Measurements from ENCODE around the gene MRGPRD.

MRGPRD gene

GRCh38 chr11:68942751-68943271, 38.0 kb downstream of the MRGPRD start:
- H3K9ac ChIP-seq (ENCODE audit: low read length), result no peak overlapping the region
- TF ChIP-seq CTCF (IDR thresholded peaks at IDR 0.05; ENCODE audit: low read depth, low read length) (no peak), EZH2phosphoT487 (IDR thresholded peaks at IDR 0.05; ENCODE audit: low read depth) (no peak)
- H3K27ac ChIP-seq (ENCODE audit: low read length), result no peak overlapping the region
- peaks cover 6% of the 10 kb centered on the region for H3K36me3 ChIP-seq (replicated peaks; ENCODE audit: low read depth, low read length)
- H3K27me3 ChIP-seq (ENCODE audit: low read depth, low read length), result no peaks in the 10 kb centered on the region
- no peaks in the 10 kb centered on the region for H3K9me3 ChIP-seq (ENCODE audit: insufficient read depth, low read length)
- no peaks in the 10 kb centered on the region for H3K4me1 ChIP-seq (ENCODE audit: low read length)
- no peaks in the 10 kb centered on the region for H3K79me2 ChIP-seq (ENCODE audit: low read length)
- H3K4me3 ChIP-seq (ENCODE audit: low read length), result no peak overlapping the region
- H4K20me1 ChIP-seq (ENCODE audit: insufficient read depth, low read length), result no peaks in the 10 kb centered on the region
- no peak overlapping the region for H3K4me2 ChIP-seq (ENCODE audit: low read length)
- H2AFZ ChIP-seq (ENCODE audit: low read depth, low read length), result no peak overlapping the region

- no peaks in the 10 kb centered on the region for H3K79me2 ChIP-seq (ENCODE audit: low read length)
- no peaks in the 10 kb centered on the region for H3K9me3 ChIP-seq (ENCODE audit: insufficient read depth, low read length)
- H3K4me1 ChIP-seq (ENCODE audit: low read length), result no peaks in the 10 kb centered on the region
- TF ChIP-seq EZH2phosphoT487 (IDR thresholded peaks at IDR 0.05; ENCODE audit: low read depth), result no peak
- TF ChIP-seq CTCF (IDR thresholded peaks at IDR 0.05; ENCODE audit: low read depth, low read length), result no peak
- no peak overlapping the region for H2AFZ ChIP-seq (ENCODE audit: low read depth, low read length)
- no peak overlapping the region for H3K4me2 ChIP-seq (ENCODE audit: low read length)
- H3K4me3 ChIP-seq (ENCODE audit: low read length), result no peak overlapping the region
- no peaks in the 10 kb centered on the region for H4K20me1 ChIP-seq (ENCODE audit: insufficient read depth, low read length)
- no peaks in the 10 kb centered on the region for H3K27me3 ChIP-seq (ENCODE audit: low read depth, low read length)
- no peak overlapping the region for H3K27ac ChIP-seq (ENCODE audit: low read length)
- peaks cover 11% of the 10 kb centered on the region for H3K36me3 ChIP-seq (replicated peaks; ENCODE audit: low read depth, low read length)
- no peak overlapping the region for H3K9ac ChIP-seq (ENCODE audit: low read length)
Measured at GRCh38 chr11:68942095-68942620, 38.6 kb downstream of the MRGPRD start.

- TF ChIP-seq CTCF (IDR thresholded peaks at IDR 0.05; ENCODE audit: low read depth, low read length), result no peak
- no peak for TF ChIP-seq EZH2phosphoT487 (IDR thresholded peaks at IDR 0.05; ENCODE audit: low read depth)
- Histone ChIP-seq H3K9me3 (ENCODE audit: insufficient read depth, low read length) (no peaks in the 10 kb centered on the region), H3K9ac (ENCODE audit: low read length) (no peak overlapping the region), H3K27me3 (ENCODE audit: low read depth, low read length) (no peaks in the 10 kb centered on the region), H2AFZ (ENCODE audit: low read depth, low read length) (no peak overlapping the region), H3K27ac (ENCODE audit: low read length) (no peak overlapping the region), H3K36me3 (replicated peaks; ENCODE audit: low read depth, low read length) (peaks cover 17% of the 10 kb centered on the region), H3K4me1 (ENCODE audit: low read length) (no peaks in the 10 kb centered on the region), H3K4me3 (ENCODE audit: low read length) (no peak overlapping the region), H4K20me1 (ENCODE audit: insufficient read depth, low read length) (no peaks in the 10 kb centered on the region), H3K4me2 (ENCODE audit: low read length) (no peak overlapping the region), H3K79me2 (ENCODE audit: low read length) (no peaks in the 10 kb centered on the region)
Measured at GRCh38 chr11:68941324-68942094, 39.3 kb downstream of the MRGPRD start.

GRCh38 chr11:68940651-68941323, 40.0 kb downstream of the MRGPRD start:
- H3K36me3 ChIP-seq (replicated peaks; ENCODE audit: low read depth, low read length), result peaks cover 24% of the 10 kb centered on the region
- H3K9me3 ChIP-seq (ENCODE audit: insufficient read depth, low read length), result no peaks in the 10 kb centered on the region
- no peak overlapping the region for H3K9ac ChIP-seq (ENCODE audit: low read length)
- H3K4me2 ChIP-seq (ENCODE audit: low read length), result no peak overlapping the region
- H3K4me3 ChIP-seq (ENCODE audit: low read length), result no peak overlapping the region
- H3K79me2 ChIP-seq (ENCODE audit: low read length), result no peaks in the 10 kb centered on the region
- no peaks in the 10 kb centered on the region for H3K4me1 ChIP-seq (ENCODE audit: low read length)
- no peaks in the 10 kb centered on the region for H4K20me1 ChIP-seq (ENCODE audit: insufficient read depth, low read length)
- H3K27me3 ChIP-seq (ENCODE audit: low read depth, low read length), result no peaks in the 10 kb centered on the region
- H2AFZ ChIP-seq (ENCODE audit: low read depth, low read length), result no peak overlapping the region
- TF ChIP-seq EZH2phosphoT487 (IDR thresholded peaks at IDR 0.05; ENCODE audit: low read depth) (no peak), CTCF (IDR thresholded peaks at IDR 0.05; ENCODE audit: low read depth, low read length) (no peak)
- H3K27ac ChIP-seq (ENCODE audit: low read length), result no peak overlapping the region
